Fibroblast of lung (primary cell): ENCODE measurements around the gene DNAJC7.

ENCODE experiments used
- EZH2 ChIP-seq: IDR thresholded peaks from 2 replicates; pipeline ENCODE4 v1.5.1; 2012; ENCODE audit warnings: low read length, control low read depth, mild to moderate bottlenecking; ENCODE audit errors: missing control alignments
- TF ChIP-seq, protein P1 (sequence below), 2 donors: IDR thresholded peaks in 1 of 2; conservative IDR thresholded peaks in 1 of 2; 1 replicate in 1 of 2; 2 replicates in 1 of 2; pipeline ENCODE4 v1.5.1; 2011 to 2012; ENCODE audit warnings: low read length in 2 of 2, control low read depth in 1 of 2, inconsistent platforms in 1 of 2, low read depth in 1 of 2, mild to moderate bottlenecking in 1 of 2

DNA sequence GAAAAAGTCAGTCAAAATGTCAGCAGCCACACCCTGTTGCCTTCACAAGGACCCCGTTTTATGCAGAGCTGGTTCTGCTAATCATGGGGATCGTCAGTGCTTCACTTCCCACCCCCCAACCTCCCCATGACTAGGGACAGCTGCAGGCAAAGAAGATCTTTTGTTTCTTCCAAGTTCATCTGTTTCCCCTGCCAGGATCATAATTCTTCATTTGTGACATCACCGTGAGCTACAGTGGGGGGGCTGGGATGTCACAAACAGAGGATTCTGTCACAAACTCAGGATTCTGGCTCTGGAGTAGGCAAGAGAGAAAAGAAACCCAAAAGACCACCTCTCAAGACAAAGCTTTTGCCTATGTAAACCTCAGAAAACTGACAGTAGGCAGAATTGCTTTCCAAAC, 24.7 kb downstream of the DNAJC7 start:
- TF ChIP-seq, protein P1, sequence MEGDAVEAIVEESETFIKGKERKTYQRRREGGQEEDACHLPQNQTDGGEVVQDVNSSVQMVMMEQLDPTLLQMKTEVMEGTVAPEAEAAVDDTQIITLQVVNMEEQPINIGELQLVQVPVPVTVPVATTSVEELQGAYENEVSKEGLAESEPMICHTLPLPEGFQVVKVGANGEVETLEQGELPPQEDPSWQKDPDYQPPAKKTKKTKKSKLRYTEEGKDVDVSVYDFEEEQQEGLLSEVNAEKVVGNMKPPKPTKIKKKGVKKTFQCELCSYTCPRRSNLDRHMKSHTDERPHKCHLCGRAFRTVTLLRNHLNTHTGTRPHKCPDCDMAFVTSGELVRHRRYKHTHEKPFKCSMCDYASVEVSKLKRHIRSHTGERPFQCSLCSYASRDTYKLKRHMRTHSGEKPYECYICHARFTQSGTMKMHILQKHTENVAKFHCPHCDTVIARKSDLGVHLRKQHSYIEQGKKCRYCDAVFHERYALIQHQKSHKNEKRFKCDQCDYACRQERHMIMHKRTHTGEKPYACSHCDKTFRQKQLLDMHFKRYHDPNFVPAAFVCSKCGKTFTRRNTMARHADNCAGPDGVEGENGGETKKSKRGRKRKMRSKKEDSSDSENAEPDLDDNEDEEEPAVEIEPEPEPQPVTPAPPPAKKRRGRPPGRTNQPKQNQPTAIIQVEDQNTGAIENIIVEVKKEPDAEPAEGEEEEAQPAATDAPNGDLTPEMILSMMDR (conservative IDR thresholded peaks at IDR 0.05 in 1 of 2, IDR thresholded peaks at IDR 0.05 in 1 of 2; ENCODE audit: low read depth in 1 of 2, low read length in 2 of 2), result no peak
- TF ChIP-seq EZH2, result no peak
